ENCODE measurements around the gene TBC1D23.
"Not testable (repeated sequence)": the region's sequence is repeated elsewhere in the genome, so short reads cannot be mapped to it uniquely, and the experiment has no call there.

Gene TBC1D23

GRCh38 chr3:100252001-100252400 lies 8.8 kb upstream of the TBC1D23 start:
- in situ Hi-C loops (cut with HindIII; ENCODE audit: low pct_ligation_motif_present, low pct_unique_long_range_greater_than_20kb, low sequenced_read_pairs) = no loop called here
- DNase-seq = no peak

- in situ Hi-C loops (cut with HindIII; ENCODE audit: low pct_ligation_motif_present, low pct_unique_long_range_greater_than_20kb, low sequenced_read_pairs) = no loop called here
Observed at GRCh38 chr3:100254168-100254777, 6.5 kb upstream of the TBC1D23 start.

GRCh38 chr3:100256731-100257151 lies 4.1 kb upstream of the TBC1D23 start:
- in situ Hi-C loops (cut with HindIII; ENCODE audit: low pct_ligation_motif_present, low pct_unique_long_range_greater_than_20kb, low sequenced_read_pairs) = no loop called here
- DNase-seq = no peak

More at GRCh38 chr3:100254168-100254777, 6.5 kb upstream of the TBC1D23 start:
- DNase-seq = peak; percentile 62

GRCh38 chr3:100257586-100257985 lies 3.2 kb upstream of the TBC1D23 start:
- in situ Hi-C loops (cut with HindIII; ENCODE audit: low pct_ligation_motif_present, low pct_unique_long_range_greater_than_20kb, low sequenced_read_pairs) = no loop called here
- DNase-seq = no peak

GRCh38 chr3:100260081-100260684 lies 609 bp upstream of the TBC1D23 start:
- in situ Hi-C loops (cut with HindIII; ENCODE audit: low pct_ligation_motif_present, low pct_unique_long_range_greater_than_20kb, low sequenced_read_pairs) = no loop called here

GRCh38 chr3:100261485-100261903 lies 702 bp downstream of the TBC1D23 start:
- in situ Hi-C loops (cut with HindIII; ENCODE audit: low pct_ligation_motif_present, low pct_unique_long_range_greater_than_20kb, low sequenced_read_pairs) = no loop called here
- DNase-seq = no peak

More at GRCh38 chr3:100260081-100260684, 609 bp upstream of the TBC1D23 start:
- no peak for DNase-seq

GRCh38 chr3:100262925-100263324 lies 2.1 kb downstream of the TBC1D23 start:
- DNase-seq; in situ Hi-C loops (cut with HindIII; ENCODE audit: low pct_ligation_motif_present, low pct_unique_long_range_greater_than_20kb, low sequenced_read_pairs): not testable (repeated sequence)

- in situ Hi-C loops (cut with HindIII; ENCODE audit: low pct_ligation_motif_present, low pct_unique_long_range_greater_than_20kb, low sequenced_read_pairs) = no loop called here
- no peak for DNase-seq
Observed at GRCh38 chr3:100263583-100263982, 2.8 kb downstream of the TBC1D23 start.

- no peak for DNase-seq
- in situ Hi-C loops (cut with HindIII; ENCODE audit: low pct_ligation_motif_present, low pct_unique_long_range_greater_than_20kb, low sequenced_read_pairs) = no loop called here
Observed at GRCh38 chr3:100264242-100264641, 3.5 kb downstream of the TBC1D23 start.

- in situ Hi-C loops (cut with HindIII; ENCODE audit: low pct_ligation_motif_present, low pct_unique_long_range_greater_than_20kb, low sequenced_read_pairs) = no loop called here
- DNase-seq = no peak
Observed at GRCh38 chr3:100265016-100265415, 4.2 kb downstream of the TBC1D23 start.

- DNase-seq = no peak
- in situ Hi-C loops (cut with HindIII; ENCODE audit: low pct_ligation_motif_present, low pct_unique_long_range_greater_than_20kb, low sequenced_read_pairs) = no loop called here
Observed at GRCh38 chr3:100266531-100266930, 5.7 kb downstream of the TBC1D23 start.

GRCh38 chr3:100268156-100268555 lies 7.4 kb downstream of the TBC1D23 start:
- DNase-seq = no peak
- in situ Hi-C loops (cut with HindIII; ENCODE audit: low pct_ligation_motif_present, low pct_unique_long_range_greater_than_20kb, low sequenced_read_pairs) = no loop called here

- no peak for DNase-seq
- in situ Hi-C loops (cut with HindIII; ENCODE audit: low pct_ligation_motif_present, low pct_unique_long_range_greater_than_20kb, low sequenced_read_pairs) = no loop called here
Observed at GRCh38 chr3:100269001-100269400, 8.2 kb downstream of the TBC1D23 start.

- in situ Hi-C loops (cut with HindIII; ENCODE audit: low pct_ligation_motif_present, low pct_unique_long_range_greater_than_20kb, low sequenced_read_pairs) = no loop called here
- DNase-seq = peak; percentile 45
Observed at GRCh38 chr3:100269410-100270214, 8.8 kb downstream of the TBC1D23 start.

GRCh38 chr3:100270215-100270583 lies 9.4 kb downstream of the TBC1D23 start:
- in situ Hi-C loops (cut with HindIII; ENCODE audit: low pct_ligation_motif_present, low pct_unique_long_range_greater_than_20kb, low sequenced_read_pairs) = no loop called here
- no peak for DNase-seq

GRCh38 chr3:100271522-100271921 lies 10.7 kb downstream of the TBC1D23 start:
- DNase-seq = no peak
- in situ Hi-C loops (cut with HindIII; ENCODE audit: low pct_ligation_motif_present, low pct_unique_long_range_greater_than_20kb, low sequenced_read_pairs) = no loop called here

- DNase-seq; in situ Hi-C loops (cut with HindIII; ENCODE audit: low pct_ligation_motif_present, low pct_unique_long_range_greater_than_20kb, low sequenced_read_pairs): not testable (repeated sequence)
Observed at GRCh38 chr3:100272797-100273611, 12.2 kb downstream of the TBC1D23 start.

- no peak for DNase-seq
- in situ Hi-C loops (cut with HindIII; ENCODE audit: low pct_ligation_motif_present, low pct_unique_long_range_greater_than_20kb, low sequenced_read_pairs) = no loop called here
Observed at GRCh38 chr3:100274361-100274760, 13.6 kb downstream of the TBC1D23 start.

Data from ACHN (cell line).